Heart right ventricle (tissue), 16 donors: ENCODE results near the gene MAGOHB. TPM values are rescaled to one million over a fixed set of nuclear protein-coding genes. Genes with fewer than 3 reads are reported as not detected.

Experiments used
- ATAC-seq, 8 donors: fragments of 200-7000 bp; cut with Tn5 transposase; one replicate each; pipeline ENCODE4 v1.9.1; 2020; ENCODE audit warnings: mild to moderate bottlenecking in 8 of 8, moderate library complexity in 8 of 8, moderate number of reproducible peaks in 1 of 8
- DNase-seq, 2 donors: peaks; one replicate each; pipeline ENCODE4 v3.0.0-alpha.2; 2020
- H3K27ac ChIP-seq, 10 donors: fragments of 200-600 bp; sonication (generic) in 2 of 10; one replicate each; pipeline versions ENCODE4 v1.5.0 to v1.8.0; 2020 to 2022; ENCODE audit warnings: mild to moderate bottlenecking in 3 of 10
- H3K27me3 ChIP-seq, 7 donors: fragments of 200-600 bp; one replicate each; pipeline ENCODE4 v1.8.0; 2021 to 2022; ENCODE audit warnings: mild to moderate bottlenecking in 2 of 7
- H3K36me3 ChIP-seq, 9 donors: fragments of 200-600 bp; sonication (generic) in 1 of 9; one replicate each; pipeline versions ENCODE4 v1.5.0 to v1.8.0; 2020 to 2022; ENCODE audit warnings: mild to moderate bottlenecking in 2 of 9
- H3K4me1 ChIP-seq, 9 donors: fragments of 200-600 bp; sonication (generic) in 1 of 9; one replicate each; pipeline versions ENCODE4 v1.5.0 to v1.8.0; 2020 to 2022; ENCODE audit warnings: mild to moderate bottlenecking in 4 of 9
- H3K4me3 ChIP-seq, 10 donors: fragments of 200-600 bp; sonication (generic) in 2 of 10; one replicate each; pipeline versions ENCODE4 v1.5.0 to v1.8.0; 2020 to 2022; ENCODE audit warnings: mild to moderate bottlenecking in 7 of 10, moderate library complexity in 2 of 10
- H3K9me3 ChIP-seq, 11 donors: fragments of 200-600 bp in 10 of 11; sonication (generic) in 2 of 11; one replicate each; pipeline versions ENCODE4 v1.5.0 to v1.8.0; 2013 to 2022; ENCODE audit warnings: mild to moderate bottlenecking in 2 of 11, control low read depth in 1 of 11, moderate library complexity in 1 of 11
- CTCF ChIP-seq, 9 donors: fragments of 200-600 bp; sonication (generic) in 2 of 9; IDR thresholded peaks; one replicate each; pipeline versions ENCODE4 v1.5.0 to v1.8.0; 2021 to 2022; ENCODE audit warnings: antibody characterized with exemption in 9 of 9, mild to moderate bottlenecking in 5 of 9, moderate library complexity in 1 of 9
- WGBS, 2 donors: extraction: QIAGEN DNeasy Blood & Tissue Kit; methylation state at CpG; one replicate each; pipeline ENCODE4 v1.1.7; 2013; ENCODE audit warnings: inconsistent platforms in 1 of 2; 5-methylcytosine and 5-hydroxymethylcytosine counted together
- intact Hi-C, 10 donors: fragments of 100-400 bp; cut with DNase I; formaldehyde crosslinking; loops; one replicate each; pipeline versions ENCODE4 v1.11.1 to v1.14.2; 2022
- polyA plus RNA-seq, 2 donors: library from polyadenylated mRNA; stranded (reverse); fragments of 200-250 nt; gene quantifications; one replicate each; pipeline ENCODE4 v1.2.3, GENCODE V29; 2013
- total RNA-seq, 10 donors: library from RNA; stranded (reverse); fragmentation: NEBNext Ultra II Directional in 3 of 10; extraction: Animal tissue kit (Norgen Biotek cat#: 25700) in 3 of 10; gene quantifications; one replicate each; pipeline versions ENCODE4 v1.2.1 to v1.2.4, GENCODE V29; 2021 to 2023
- donor health status: Arrhythmogenic right ventricular cardiomyopathy.
- donor health status: ischemic (EF 13 %, LVEDD 7.1; RV severe dilation, severe dysfunction).
- donor health status: healthy with polysubstance abuse.
- donor health status: DM: no; HTN: yes; CAD: no.
- donor health status: DM: no; HTN: no; CAD: no.
- donor health status: ischemic (EF 25% LVEDD 6.9; RV normal size, moderate dysfunction).
- donor health status: ischemic (EF 25% LVEDD 5.7; RV mildly dilated, moderate dysfunction).
- donor health status: healthy.
- donor health status: DM: yes; HTN: yes; CAD: no.
- donor health status: Ischemic cardiomyopathy.
- donor health status: ischemic (EF 35%, LVEDD 5.7; RV mildly dilated, moderate dysfunction).
- donor health status: nonischemic (EF 11% LVEDD 7.7; RV severe dilation, severe dysfunction).
- donor health status: DM: yes; HTN: yes; CAD: no.
- donor health status: PGD.
- donor health status: ischemic (EF 29% LVEDD 5.4; RV normal size, mild dysfunction).
- donor health status: nonischemic (EF 23%, LVEDD 6.1; RV moderate dilation, normal function).

Gene MAGOHB
- total and polyA plus RNA-seq, 12 donors, result 10.9 to 17.1 (median 13.5) TPM

GRCh38 chr12:10607885-10608458, 5.4 kb downstream of the MAGOHB start:
- DNase-seq (no peak), ATAC-seq (no peak)
- Histone ChIP-seq H3K27ac (no peak overlapping the region), H3K27me3 (no peaks in the 10 kb centered on the region), H3K9me3 (no peaks in the 10 kb centered on the region), H3K4me1 (peaks cover 0 to 19% (median 12%) of the 10 kb centered on the region in 9 donors), H3K36me3 (peaks cover 0 to 81% (median 23%) of the 10 kb centered on the region in 9 donors), H3K4me3 (no peak overlapping the region)
- intact Hi-C loops, result no loop called here
- peak in 2 of 9 donors; percentile 18 to 23 for TF ChIP-seq CTCF (IDR thresholded peaks at IDR 0.05)
- WGBS, 2 donors, result 94 to 96% methylated on average over 3 of the region's 3 CpGs

- Histone ChIP-seq H3K4me1 (no peaks in the 10 kb centered on the region), H3K27ac (no peak overlapping the region), H3K9me3 (no peaks in the 10 kb centered on the region), H3K4me3 (no peak overlapping the region), H3K27me3 (no peaks in the 10 kb centered on the region), H3K36me3 (peaks cover 0 to 60% (median 3%) of the 10 kb centered on the region in 9 donors)
- WGBS, 2 donors, result 94% methylated on average over 2 of the region's 2 CpGs
- intact Hi-C loops, result no loop called here
- TF ChIP-seq CTCF (IDR thresholded peaks at IDR 0.05), result no peak
- no peak for DNase-seq
- ATAC-seq, result no peak
Measured at GRCh38 chr12:10601860-10602259, 11.5 kb downstream of the MAGOHB start.

- no peaks in the 10 kb centered on the region for H3K27me3 ChIP-seq
- intact Hi-C loops, result no loop called here
- 91% methylated on average over 6 of the region's 6 CpGs for WGBS, 2 donors
Measured at GRCh38 chr12:10600988-10601387, 12.4 kb downstream of the MAGOHB start.

GRCh38 chr12:10595881-10596280, 17.5 kb downstream of the MAGOHB start:
- ATAC-seq (no peak), DNase-seq (no peak)
- intact Hi-C loops, result no loop called here
- H3K4me1 ChIP-seq, result no peaks in the 10 kb centered on the region
- H3K9me3 ChIP-seq, result no peaks in the 10 kb centered on the region
- H3K4me3 ChIP-seq, result no peak overlapping the region
- H3K27ac ChIP-seq, result no peak overlapping the region
- H3K27me3 ChIP-seq, result no peaks in the 10 kb centered on the region
- peaks cover 0 to 59% (median 0%) of the 10 kb centered on the region in 9 donors for H3K36me3 ChIP-seq
- TF ChIP-seq CTCF (IDR thresholded peaks at IDR 0.05), result no peak
- 80 to 84% methylated on average over 2 of the region's 2 CpGs for WGBS, 2 donors

More at GRCh38 chr12:10600988-10601387, 12.4 kb downstream of the MAGOHB start:
- no peak overlapping the region for H3K27ac ChIP-seq
- no peaks in the 10 kb centered on the region for H3K4me1 ChIP-seq
- TF ChIP-seq CTCF (IDR thresholded peaks at IDR 0.05), result no peak
- no peak overlapping the region for H3K4me3 ChIP-seq
- ATAC-seq (no peak), DNase-seq (no peak)
- no peaks in the 10 kb centered on the region for H3K9me3 ChIP-seq
- H3K36me3 ChIP-seq, result peaks cover 0 to 60% (median 0%) of the 10 kb centered on the region in 9 donors
